Measurements from ENCODE around the gene IL1RAPL1.

- TF ChIP-seq CTCF (IDR thresholded peaks at IDR 0.05) (no peak), SIN3A (IDR thresholded peaks at IDR 0.05; ENCODE audit: borderline replicate concordance, low read depth, low read length) (no peak), MEF2A (IDR thresholded peaks at IDR 0.05; ENCODE audit: borderline replicate concordance, low read depth) (no peak), MAX (IDR thresholded peaks at IDR 0.05; ENCODE audit: low read depth) (no peak), EZH2phosphoT487 (IDR thresholded peaks at IDR 0.05; ENCODE audit: borderline replicate concordance, low read depth) (no peak), TAF1 (IDR thresholded peaks at IDR 0.05; ENCODE audit: borderline replicate concordance, low read depth, low read length) (no peak), REST (IDR thresholded peaks at IDR 0.05; ENCODE audit: low read depth, low read length) (no peak), NRF1 (IDR thresholded peaks at IDR 0.05; ENCODE audit: low read depth, low read length) (no peak), POLR2AphosphoS5 (IDR thresholded peaks at IDR 0.05; ENCODE audit: low read depth, low read length) (no peak), FOXJ3 (CRISPR knock-in tag; IDR thresholded peaks at IDR 0.05) (no peak)
Measured at GRCh38 chrX:28595346-28595745, 8.1 kb downstream of the IL1RAPL1 start.

Measured in SK-N-SH (cell line).